Lower leg skin (tissue), 4 donors: ENCODE measurements around the gene LMTK3. TPM values are rescaled to one million over a fixed set of nuclear protein-coding genes. Genes with fewer than 3 reads are reported as not detected.

Source experiments
- DNase-seq, 2 donors: peaks; one replicate each; pipeline ENCODE4 v3.0.0-alpha.2; 2019; ENCODE audit warnings: low spot score in 2 of 2
- H3K4me3 ChIP-seq: fragments of 200-600 bp; sonication (generic); 2 replicates; pipeline ENCODE4 v1.5.1; 2017; ENCODE audit warnings: mild to moderate bottlenecking, low read depth; ENCODE audit not compliant: poor library complexity, severe bottlenecking
- CTCF ChIP-seq, 3 donors: fragments of 450-650 bp; IDR thresholded peaks; one replicate each; pipeline ENCODE4 v1.5.1; 2016; ENCODE audit warnings: antibody characterized with exemption in 3 of 3, mild to moderate bottlenecking in 3 of 3, moderate library complexity in 2 of 3
- POLR2A ChIP-seq, 2 donors: fragments of 450-650 bp; IDR thresholded peaks; one replicate each; pipeline ENCODE4 v1.6.1; 2016 to 2017; ENCODE audit warnings: antibody characterized with exemption in 2 of 2, mild to moderate bottlenecking in 1 of 2, moderate library complexity in 1 of 2
- WGBS, 2 donors: methylation state at CpG; one replicate each; pipeline ENCODE4 v1.1.5; 2018; 5-methylcytosine and 5-hydroxymethylcytosine counted together
- intact Hi-C: fragments of 100-400 bp; cut with DNase I; formaldehyde crosslinking; loops from one replicate; pipeline ENCODE4 v1.15.0; 2023; ENCODE audit warnings: low total_unique reads
- total RNA-seq, 4 donors: library from RNA; depleted of rRNA; stranded (reverse); fragments of >200 nt; gene quantifications; one replicate each; pipeline ENCODE4 v1.1.0, GENCODE V29; 2016

The LMTK3 gene
- total RNA-seq, result 1 to 10 TPM; 5.3 to 6.7 (median 5.8) TPM

GRCh38 chr19:48511800-48512503 lies at the start of gene LMTK3:
Gene LMTK3 (minus strand): TSS chr19:48511835. CDS start chr19:48511576, 259 bp downstream.
- H3K4me3 ChIP-seq, result no peak within 1 kb of the TSS
- DNase-seq, result no peak
- intact Hi-C loops, result no loop called here
- WGBS, 2 donors, result 7 to 8% methylated on average over 31 to 32 of the region's 32 CpGs
- no peak for TF ChIP-seq POLR2A (IDR thresholded peaks at IDR 0.05)

GRCh38 chr19:48561412-48561811 lies 49.8 kb upstream of the LMTK3 start:
- intact Hi-C loops, result no loop called here
- 60% methylated on average over 11 of the region's 11 CpGs for WGBS, 2 donors
- TF ChIP-seq POLR2A (IDR thresholded peaks at IDR 0.05) (no peak), CTCF (IDR thresholded peaks at IDR 0.05) (no peak)
- no peak overlapping the region for H3K4me3 ChIP-seq
- no peak for DNase-seq

GRCh38 chr19:48560095-48560530 lies 48.5 kb upstream of the LMTK3 start:
- intact Hi-C loops, result no loop called here
- WGBS, 2 donors, result 75 to 76% methylated on average over 6 of the region's 6 CpGs
- no peak for DNase-seq
- H3K4me3 ChIP-seq, result no peak overlapping the region
- TF ChIP-seq CTCF (IDR thresholded peaks at IDR 0.05) (no peak), POLR2A (IDR thresholded peaks at IDR 0.05) (no peak)

- peak; percentile 37 to 90 for DNase-seq
- intact Hi-C loops, result no loop called here
- TF ChIP-seq POLR2A (IDR thresholded peaks at IDR 0.05) (no peak), CTCF (IDR thresholded peaks at IDR 0.05) (peak in 1 of 3 donors; percentile 11)
- 9 to 11% methylated on average over 23 to 27 of the region's 27 CpGs for WGBS, 2 donors
- H3K4me3 ChIP-seq, result no peak overlapping the region
Measured at GRCh38 chr19:48558018-48558684, 46.5 kb upstream of the LMTK3 start.

- 92 to 95% methylated on average over 5 of the region's 5 CpGs for WGBS, 2 donors
- intact Hi-C loops, result no loop called here
Measured at GRCh38 chr19:48556825-48557224, 45.2 kb upstream of the LMTK3 start.

More at GRCh38 chr19:48556825-48557224, 45.2 kb upstream of the LMTK3 start:
- no peak for TF ChIP-seq CTCF (IDR thresholded peaks at IDR 0.05)
- TF ChIP-seq POLR2A (IDR thresholded peaks at IDR 0.05), result no peak
- DNase-seq, result no peak
- H3K4me3 ChIP-seq, result no peak overlapping the region
